OCI-LY1 (cell line): ENCODE results near the gene PDE11A.

ENCODE experiments used
- H2AFZ ChIP-seq: fragments of 200-600 bp; sonication (generic), shearing (Covaris generic); 2 replicates; pipeline ENCODE4 v1.6.0; 2014; ENCODE audit warnings: antibody characterized with exemption, mild to moderate bottlenecking, low read length
- H3F3A ChIP-seq: fragments of 200-600 bp; sonication (generic), shearing (Covaris generic); 2 replicates; pipeline ENCODE4 v1.6.0; 2014; ENCODE audit warnings: mild to moderate bottlenecking, antibody characterized with exemption, low read length, moderate library complexity; ENCODE audit not compliant: insufficient read depth
- H3K27ac ChIP-seq: fragments of 200-600 bp; sonication (generic); 2 replicates; pipeline ENCODE4 v1.5.1; 2014; ENCODE audit warnings: low read length, mixed run types, mild to moderate bottlenecking, low read depth; ENCODE audit not compliant: poor library complexity, severe bottlenecking
- H3K27me3 ChIP-seq: fragments of 200-600 bp; sonication (generic); 2 replicates; pipeline ENCODE4 v1.6.0; 2014; ENCODE audit warnings: antibody characterized with exemption, mild to moderate bottlenecking, low read length, moderate library complexity; ENCODE audit not compliant: insufficient read depth
- H3K36me3 ChIP-seq: fragments of 200-600 bp; sonication (generic); 2 replicates; pipeline ENCODE4 v1.6.1; 2014; ENCODE audit warnings: mild to moderate bottlenecking, antibody characterized with exemption, low read length, moderate library complexity, mixed read lengths; ENCODE audit not compliant: insufficient read depth
- H3K4me1 ChIP-seq: fragments of 200-600 bp; sonication (generic); 2 replicates; pipeline ENCODE4 v1.5.1; 2014; ENCODE audit warnings: mild to moderate bottlenecking, low read length, moderate library complexity; ENCODE audit not compliant: insufficient read depth, severe bottlenecking
- H3K4me2 ChIP-seq: fragments of 200-600 bp; sonication (generic), shearing (Covaris generic); 2 replicates; pipeline ENCODE4 v1.6.1; 2014; ENCODE audit warnings: low read length
- H3K4me3 ChIP-seq: fragments of 200-600 bp; sonication (generic); 2 replicates; pipeline ENCODE4 v1.5.1; 2014; ENCODE audit warnings: low read length, low read depth, mild to moderate bottlenecking, mixed read lengths; ENCODE audit not compliant: poor library complexity, severe bottlenecking
- H3K79me2 ChIP-seq: fragments of 200-600 bp; shearing (Covaris generic); 2 replicates; pipeline ENCODE4 v1.6.1; 2016; ENCODE audit warnings: mixed run types, low read length, mixed read lengths; ENCODE audit not compliant: insufficient read depth
- H3K9ac ChIP-seq: fragments of 200-600 bp; sonication (generic), shearing (Covaris generic); 2 replicates; pipeline ENCODE4 v1.6.1; 2014; ENCODE audit warnings: mild to moderate bottlenecking, low read length, mixed read lengths
- H3K9me2 ChIP-seq: fragments of 200-600 bp; sonication (generic), shearing (Covaris generic); 2 replicates; pipeline ENCODE4 v1.6.1; 2014; ENCODE audit warnings: low read depth, mild to moderate bottlenecking, low read length, mixed read lengths
- H3K9me3 ChIP-seq: fragments of 200-600 bp; shearing (Covaris generic); 2 replicates; pipeline ENCODE4 v1.6.1; 2014; ENCODE audit warnings: low read length, mixed read lengths
- H4K20me1 ChIP-seq: fragments of 200-600 bp; sonication (generic), shearing (Covaris generic); 2 replicates; pipeline ENCODE4 v1.6.0; 2016; ENCODE audit warnings: mild to moderate bottlenecking, low read length; ENCODE audit not compliant: insufficient read depth
- EZH2 ChIP-seq: fragments of 200-600 bp; sonication (generic), shearing (Covaris generic); IDR thresholded peaks from 2 replicates; pipeline ENCODE4 v1.8.0; 2017; ENCODE audit warnings: borderline replicate concordance, mixed run types, mild to moderate bottlenecking, antibody characterized with exemption, low read length, moderate library complexity, mixed read lengths
- TF ChIP-seq, protein P1 (sequence below): fragments of 200-600 bp; sonication (generic), shearing (Covaris generic); IDR thresholded peaks from 2 replicates; pipeline ENCODE4 v1.5.1; 2017; ENCODE audit warnings: mild to moderate bottlenecking, antibody characterized with exemption, low read length, moderate library complexity, mixed read lengths

The PDE11A gene

DNA sequence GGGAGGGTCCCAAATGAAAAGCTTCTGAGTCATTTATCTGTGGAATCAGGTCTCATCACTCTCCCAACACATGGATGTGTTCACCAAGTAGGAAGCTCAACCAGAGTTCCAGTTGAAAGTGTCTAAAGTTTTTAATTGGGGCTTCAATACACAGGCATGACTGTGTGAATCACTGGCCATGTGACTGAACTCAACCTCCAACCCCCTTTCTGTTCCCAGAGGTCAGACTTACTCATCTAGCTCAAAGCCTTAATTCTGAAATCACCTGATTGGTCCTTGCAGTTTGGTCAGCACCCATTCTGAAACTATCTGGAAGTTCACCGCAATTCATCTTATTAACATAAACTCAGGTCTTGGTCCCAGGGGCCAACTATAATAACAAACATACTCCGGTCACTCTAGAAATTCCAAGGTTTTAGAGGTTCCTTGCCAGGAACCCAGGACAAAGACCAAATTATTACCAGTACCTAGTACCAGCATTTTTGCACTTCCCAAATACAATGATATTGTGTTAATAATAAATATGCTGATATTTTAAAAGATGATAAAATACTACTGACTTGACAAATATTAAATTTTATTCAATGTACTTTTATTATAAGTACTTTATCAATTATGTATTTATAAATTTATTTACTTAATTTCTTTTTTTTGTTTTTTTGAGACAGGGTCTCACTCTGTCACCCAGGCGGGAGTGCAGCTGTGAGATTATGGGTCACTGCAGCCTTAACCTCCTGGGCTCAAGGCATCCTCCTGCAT is 28.9 kb upstream of the PDE11A start:
- Histone ChIP-seq H3K9me2 (no peaks in the 10 kb centered on the region), H4K20me1 (no peaks in the 10 kb centered on the region), H2AFZ (no peak overlapping the region), H3K27ac (no peak overlapping the region), H3K27me3 (no peaks in the 10 kb centered on the region), H3K4me2 (no peak overlapping the region), H3K4me1 (no peaks in the 10 kb centered on the region), H3K79me2 (no peaks in the 10 kb centered on the region), H3K4me3 (no peak overlapping the region), H3K36me3 (no peaks in the 10 kb centered on the region), H3F3A (no peaks in the 10 kb centered on the region), H3K9me3 (no peaks in the 10 kb centered on the region), H3K9ac (no peak overlapping the region)
- TF ChIP-seq, protein P1, sequence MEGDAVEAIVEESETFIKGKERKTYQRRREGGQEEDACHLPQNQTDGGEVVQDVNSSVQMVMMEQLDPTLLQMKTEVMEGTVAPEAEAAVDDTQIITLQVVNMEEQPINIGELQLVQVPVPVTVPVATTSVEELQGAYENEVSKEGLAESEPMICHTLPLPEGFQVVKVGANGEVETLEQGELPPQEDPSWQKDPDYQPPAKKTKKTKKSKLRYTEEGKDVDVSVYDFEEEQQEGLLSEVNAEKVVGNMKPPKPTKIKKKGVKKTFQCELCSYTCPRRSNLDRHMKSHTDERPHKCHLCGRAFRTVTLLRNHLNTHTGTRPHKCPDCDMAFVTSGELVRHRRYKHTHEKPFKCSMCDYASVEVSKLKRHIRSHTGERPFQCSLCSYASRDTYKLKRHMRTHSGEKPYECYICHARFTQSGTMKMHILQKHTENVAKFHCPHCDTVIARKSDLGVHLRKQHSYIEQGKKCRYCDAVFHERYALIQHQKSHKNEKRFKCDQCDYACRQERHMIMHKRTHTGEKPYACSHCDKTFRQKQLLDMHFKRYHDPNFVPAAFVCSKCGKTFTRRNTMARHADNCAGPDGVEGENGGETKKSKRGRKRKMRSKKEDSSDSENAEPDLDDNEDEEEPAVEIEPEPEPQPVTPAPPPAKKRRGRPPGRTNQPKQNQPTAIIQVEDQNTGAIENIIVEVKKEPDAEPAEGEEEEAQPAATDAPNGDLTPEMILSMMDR: no peak
- no peak for TF ChIP-seq EZH2

GRCh38 chr2:178093471-178093870 is 20.9 kb upstream of the PDE11A start:
- Histone ChIP-seq H3K27ac (no peak overlapping the region), H2AFZ (no peak overlapping the region), H3K4me1 (no peaks in the 10 kb centered on the region), H3K4me3 (no peak overlapping the region), H3K79me2 (no peaks in the 10 kb centered on the region), H3K27me3 (no peaks in the 10 kb centered on the region), H3K9me2 (no peaks in the 10 kb centered on the region), H3K9ac (no peak overlapping the region), H3K36me3 (no peaks in the 10 kb centered on the region), H4K20me1 (no peaks in the 10 kb centered on the region), H3K9me3 (no peaks in the 10 kb centered on the region), H3F3A (no peaks in the 10 kb centered on the region), H3K4me2 (no peak overlapping the region)
- TF ChIP-seq, protein P1: no peak
- TF ChIP-seq EZH2: no peak

- TF ChIP-seq, protein P1: no peak
- no peak for TF ChIP-seq EZH2
Measured at GRCh38 chr2:178088774-178089270, 16.2 kb upstream of the PDE11A start.

More at GRCh38 chr2:178088774-178089270, 16.2 kb upstream of the PDE11A start:
- Histone ChIP-seq H3K9ac (no peak overlapping the region), H4K20me1 (no peaks in the 10 kb centered on the region), H3K27ac (no peak overlapping the region), H3K9me2 (no peaks in the 10 kb centered on the region), H3F3A (no peaks in the 10 kb centered on the region), H3K4me3 (no peak overlapping the region), H3K79me2 (no peaks in the 10 kb centered on the region), H3K9me3 (no peaks in the 10 kb centered on the region), H3K4me2 (no peak overlapping the region), H3K27me3 (no peaks in the 10 kb centered on the region), H3K4me1 (no peaks in the 10 kb centered on the region), H2AFZ (no peak overlapping the region), H3K36me3 (no peaks in the 10 kb centered on the region)
